HG03039 (cell line): Measurements from ENCODE around the gene NOSIP.

Source experiments
- ATAC-seq: cut with Tn5 transposase; IDR thresholded peaks from one replicate; pipeline ENCODE4 v1.9.1; 2021; ENCODE audit warnings: mild to moderate bottlenecking, moderate library complexity; ENCODE audit not compliant: unreplicated experiment

NOSIP gene

GRCh38 chr19:49595819-49596404, 15.6 kb upstream of the NOSIP start:
- no peak for ATAC-seq

- ATAC-seq: no peak
Observed at GRCh38 chr19:49594993-49595818, 14.8 kb upstream of the NOSIP start.

GRCh38 chr19:49594157-49594992, 14.0 kb upstream of the NOSIP start:
- ATAC-seq: no peak

GRCh38 chr19:49593233-49594113, 13.1 kb upstream of the NOSIP start:
- no peak for ATAC-seq

GRCh38 chr19:49592486-49593232, 12.3 kb upstream of the NOSIP start:
- ATAC-seq: no peak

- ATAC-seq: no peak
Observed at GRCh38 chr19:49591731-49592485, 11.6 kb upstream of the NOSIP start.

- ATAC-seq: no peak
Observed at GRCh38 chr19:49590971-49591730, 10.8 kb upstream of the NOSIP start, which contains the start of gene PRR12. Gene PRR12 (plus strand): TSS chr19:49591182. CDS start chr19:49591655, 473 bp downstream.

GRCh38 chr19:49590071-49590970, 10.0 kb upstream of the NOSIP start:
- ATAC-seq: peak; percentile 60

GRCh38 chr19:49589502-49589905, 9.1 kb upstream of the NOSIP start:
- no peak for ATAC-seq

GRCh38 chr19:49588365-49589122, 8.2 kb upstream of the NOSIP start:
- no peak for ATAC-seq

- ATAC-seq: no peak
Observed at GRCh38 chr19:49587227-49587626, 6.9 kb upstream of the NOSIP start.

GRCh38 chr19:49585023-49585422, 4.7 kb upstream of the NOSIP start:
- ATAC-seq: no peak

GRCh38 chr19:49583239-49583638, 2.9 kb upstream of the NOSIP start:
- no peak for ATAC-seq

GRCh38 chr19:49581007-49581508, 702 bp upstream of the NOSIP start, which contains the start of gene PRRG2:
Gene PRRG2 (plus strand): TSS chr19:49581316. CDS start chr19:49583220, 1,904 bp downstream.
- ATAC-seq: no peak

GRCh38 chr19:49579947-49580263, 451 bp downstream of the NOSIP start:
- no peak for ATAC-seq

GRCh38 chr19:49579193-49579592, 1.2 kb downstream of the NOSIP start:
- no peak for ATAC-seq
